ENCODE measurements around the gene TLK1. TPM values are rescaled to one million over a fixed set of nuclear protein-coding genes. Genes with fewer than 3 reads are reported as not detected.

Gene TLK1
- total and polyA plus RNA-seq, 2 experiments from 2014 or later: 9.2 to 21.8 TPM

- 85% methylated on average over 3 of the region's 3 CpGs for WGBS (ENCODE audit: low lambda C conversion rate, missing lambda C conversion rate)
These were observed 19.7 kb upstream of the TLK1 start for GRCh38 chr2:171180229-171180930.

DNA sequence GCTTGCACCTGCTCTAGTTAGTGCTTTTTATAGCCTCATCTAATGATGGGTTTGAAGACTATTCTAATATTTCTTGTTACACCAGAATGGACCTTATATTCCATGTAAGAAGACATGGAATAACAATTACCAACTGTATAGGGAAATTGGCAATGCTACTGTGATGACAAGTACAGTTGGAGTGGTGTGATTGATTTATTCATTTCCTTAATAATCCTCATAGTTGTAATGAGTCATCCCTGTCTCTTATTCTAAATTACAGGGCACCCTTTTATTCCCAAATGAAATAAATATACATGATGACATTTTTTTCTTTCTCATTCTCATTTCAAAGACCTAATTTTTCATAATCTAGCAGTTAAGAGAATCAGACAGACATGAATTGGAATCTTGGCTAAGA, 18.3 kb upstream of the TLK1 start:
- no peak for DNase-seq (ENCODE audit: low spot score)
- H3K4me2 ChIP-seq: no peak overlapping the region
- no peaks in the 10 kb centered on the region for H4K20me1 ChIP-seq (ENCODE audit: insufficient read depth, poor library complexity, severe bottlenecking)
- no peak overlapping the region for H3K4me3 ChIP-seq
- no peak for TF ChIP-seq EZH2 (IDR thresholded peaks at IDR 0.05; ENCODE audit: borderline replicate concordance)
- TF ChIP-seq CTCF (IDR thresholded peaks at IDR 0.05; ENCODE audit: poor library complexity): no peak
- TF ChIP-seq EZH2phosphoT487 (IDR thresholded peaks at IDR 0.05; ENCODE audit: low read depth, severe bottlenecking, unreplicated experiment): no peak
- no peaks in the 10 kb centered on the region for H3K27me3 ChIP-seq
- no peaks in the 10 kb centered on the region for H3K9me3 ChIP-seq (ENCODE audit: low read depth)
- no peaks in the 10 kb centered on the region for H3K79me2 ChIP-seq
- H3K9me2 ChIP-seq (replicated peaks; ENCODE audit: insufficient read depth): no peaks in the 10 kb centered on the region
- no peaks in the 10 kb centered on the region for H3K36me3 ChIP-seq (replicated peaks; ENCODE audit: insufficient read depth, low read depth)
- H2AFZ ChIP-seq: no peak overlapping the region
- H3K27ac ChIP-seq: no peak overlapping the region
- no peaks in the 10 kb centered on the region for H3K4me1 ChIP-seq (ENCODE audit: insufficient read depth)

More at GRCh38 chr2:171180229-171180930, 19.7 kb upstream of the TLK1 start:
- TF ChIP-seq EZH2phosphoT487 (IDR thresholded peaks at IDR 0.05; ENCODE audit: low read depth, severe bottlenecking, unreplicated experiment) (no peak), CTCF (IDR thresholded peaks at IDR 0.05; ENCODE audit: poor library complexity) (no peak)
- no peaks in the 10 kb centered on the region for H3K79me2 ChIP-seq
- no peaks in the 10 kb centered on the region for H3K9me3 ChIP-seq (ENCODE audit: low read depth)
- no peaks in the 10 kb centered on the region for H3K36me3 ChIP-seq (replicated peaks; ENCODE audit: insufficient read depth, low read depth)
- no peaks in the 10 kb centered on the region for H3K9me2 ChIP-seq (replicated peaks; ENCODE audit: insufficient read depth)
- DNase-seq (ENCODE audit: low spot score): no peak
- H3K4me2 ChIP-seq: no peak overlapping the region
- H3K4me1 ChIP-seq (ENCODE audit: insufficient read depth): no peaks in the 10 kb centered on the region
- H3K27me3 ChIP-seq: no peaks in the 10 kb centered on the region
- H3K4me3 ChIP-seq: no peak overlapping the region
- H4K20me1 ChIP-seq (ENCODE audit: insufficient read depth, poor library complexity, severe bottlenecking): no peaks in the 10 kb centered on the region
- H2AFZ ChIP-seq: no peak overlapping the region
- H3K27ac ChIP-seq: no peak overlapping the region

DNA sequence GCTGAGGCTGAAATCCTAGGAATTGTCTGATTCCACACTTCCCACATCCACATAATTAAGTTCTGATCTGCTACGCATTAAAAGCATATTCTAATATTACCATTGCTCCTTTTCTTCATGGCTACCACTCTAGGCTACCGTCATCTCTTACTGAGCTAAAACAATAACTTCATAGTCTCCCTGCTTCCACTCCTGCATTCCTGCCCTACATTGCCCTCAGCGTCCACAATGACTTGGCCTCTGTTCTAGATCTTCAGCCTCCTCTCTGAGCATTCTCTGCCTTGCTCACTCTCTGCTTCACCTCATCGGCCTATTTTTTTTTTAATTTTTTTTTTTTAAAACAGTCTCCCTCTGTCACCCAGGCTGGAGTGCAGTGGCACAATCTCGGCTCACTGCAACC, 15.8 kb upstream of the TLK1 start:
- H3K4me1 ChIP-seq (ENCODE audit: insufficient read depth): no peaks in the 10 kb centered on the region
- no peak for DNase-seq (ENCODE audit: low spot score)
- no peaks in the 10 kb centered on the region for H3K9me3 ChIP-seq (ENCODE audit: low read depth)
- no peak overlapping the region for H3K27ac ChIP-seq
- 88% methylated on average over 5 of the region's 5 CpGs for WGBS (ENCODE audit: low lambda C conversion rate, missing lambda C conversion rate)
- TF ChIP-seq EZH2 (IDR thresholded peaks at IDR 0.05; ENCODE audit: borderline replicate concordance) (no peak), EZH2phosphoT487 (IDR thresholded peaks at IDR 0.05; ENCODE audit: low read depth, severe bottlenecking, unreplicated experiment) (no peak), CTCF (IDR thresholded peaks at IDR 0.05; ENCODE audit: poor library complexity) (no peak)
- H4K20me1 ChIP-seq (ENCODE audit: insufficient read depth, poor library complexity, severe bottlenecking): no peaks in the 10 kb centered on the region
- H3K9me2 ChIP-seq (replicated peaks; ENCODE audit: insufficient read depth): no peaks in the 10 kb centered on the region
- no peaks in the 10 kb centered on the region for H3K79me2 ChIP-seq
- H3K36me3 ChIP-seq (replicated peaks; ENCODE audit: insufficient read depth, low read depth): no peaks in the 10 kb centered on the region
- H2AFZ ChIP-seq: no peak overlapping the region
- no peak overlapping the region for H3K4me2 ChIP-seq
- H3K4me3 ChIP-seq: no peak overlapping the region
- H3K27me3 ChIP-seq: no peaks in the 10 kb centered on the region
